ENCODE results near the gene C4orf46. TPM values are rescaled to one million over a fixed set of nuclear protein-coding genes. Genes with fewer than 3 reads are reported as not detected.
"Not testable (repeated sequence)": the region's sequence is repeated elsewhere in the genome, so short reads cannot be mapped to it uniquely, and the experiment has no call there.

Gene C4orf46
- total RNA-seq = 15.8 and 17.7 TPM in 2 replicates

GRCh38 chr4:158671665-158671914 lies at the start of gene C4orf46:
Gene C4orf46, minus strand, starts transcription at chr4:158671887. Its CDS starts 86 bp downstream, at chr4:158671801.
- intact Hi-C loops (cut with micrococcal nuclease) = loop anchor here (1.0 to 5.0 kb wide), 4 partner anchors 98 to 532 kb away; partner anchors contain the start of gene FNIP2

GRCh38 chr4:158715802-158716201 lies 44.1 kb upstream of the C4orf46 start:
- intact Hi-C loops (cut with micrococcal nuclease) = no loop called here

- intact Hi-C loops (cut with micrococcal nuclease) = no loop called here
Observed at GRCh38 chr4:158714937-158715336, 43.2 kb upstream of the C4orf46 start.

GRCh38 chr4:158712622-158713021 lies 40.9 kb upstream of the C4orf46 start:
- intact Hi-C loops (cut with micrococcal nuclease) = not testable (repeated sequence)

GRCh38 chr4:158710814-158711213 lies 39.1 kb upstream of the C4orf46 start:
- intact Hi-C loops (cut with micrococcal nuclease) = no loop called here

GRCh38 chr4:158704274-158704673 lies 32.6 kb upstream of the C4orf46 start:
- intact Hi-C loops (cut with micrococcal nuclease) = no loop called here

- intact Hi-C loops (cut with micrococcal nuclease) = no loop called here
Observed at GRCh38 chr4:158688813-158689212, 17.1 kb upstream of the C4orf46 start.

- intact Hi-C loops (cut with micrococcal nuclease) = no loop called here
Observed at GRCh38 chr4:158682066-158682465, 10.4 kb upstream of the C4orf46 start.

- intact Hi-C loops (cut with micrococcal nuclease) = no loop called here
Observed at GRCh38 chr4:158681629-158682028, 9.9 kb upstream of the C4orf46 start.

GRCh38 chr4:158678767-158679166 lies 7.1 kb upstream of the C4orf46 start:
- intact Hi-C loops (cut with micrococcal nuclease) = no loop called here

GRCh38 chr4:158676076-158676475 lies 4.4 kb upstream of the C4orf46 start:
- intact Hi-C loops (cut with micrococcal nuclease) = no loop called here

- intact Hi-C loops (cut with micrococcal nuclease) = loop anchor here (2.0 to 5.0 kb wide), 4 partner anchors 136 to 501 kb away; no protein-coding TSS in a partner anchor
Observed at GRCh38 chr4:158673633-158674032, 1.9 kb upstream of the C4orf46 start.

- intact Hi-C loops (cut with micrococcal nuclease) = loop anchor here (1.0 to 5.0 kb wide), 9 partner anchors 51 to 531 kb away; partner anchors contain the start of genes FNIP2, PPID and RAPGEF2
Observed at GRCh38 chr4:158671915-158672806, 474 bp upstream of the C4orf46 start, which contains the start of gene ETFDH. Gene ETFDH, plus strand, starts transcription at chr4:158672296. Its CDS starts 161 bp downstream, at chr4:158672457.

GRCh38 chr4:158670975-158671664 lies 567 bp downstream of the C4orf46 start:
- intact Hi-C loops (cut with micrococcal nuclease) = loop anchor here (1.0 to 5.0 kb wide), 4 partner anchors 98 to 532 kb away; partner anchors contain the start of gene FNIP2

GRCh38 chr4:158669310-158669709 lies 2.4 kb downstream of the C4orf46 start:
- intact Hi-C loops (cut with micrococcal nuclease) = no loop called here

- intact Hi-C loops (cut with micrococcal nuclease) = loop anchor here (1.0 kb wide), 1 partner anchor 536 kb away; no protein-coding TSS in a partner anchor
Observed at GRCh38 chr4:158667651-158668198, 4.0 kb downstream of the C4orf46 start.

GRCh38 chr4:158666892-158667291 lies 4.8 kb downstream of the C4orf46 start:
- intact Hi-C loops (cut with micrococcal nuclease) = loop anchor here (1.0 kb wide), 1 partner anchor 536 kb away; no protein-coding TSS in a partner anchor

GRCh38 chr4:158664806-158665205 lies 6.9 kb downstream of the C4orf46 start:
- intact Hi-C loops (cut with micrococcal nuclease) = no loop called here

GRCh38 chr4:158663707-158664625 lies 7.7 kb downstream of the C4orf46 start:
- intact Hi-C loops (cut with micrococcal nuclease) = not testable (repeated sequence)

- intact Hi-C loops (cut with micrococcal nuclease) = not testable (repeated sequence)
Observed at GRCh38 chr4:158663255-158663654, 8.4 kb downstream of the C4orf46 start.

GRCh38 chr4:158657291-158657690 lies 14.4 kb downstream of the C4orf46 start:
- intact Hi-C loops (cut with micrococcal nuclease) = no loop called here

All from T-helper 2 cell treated with Interferon-gamma antibody and Interleukin-4, amounts not matched to agents 100 ng/mL and 5 ng/mL, for 36 hours (primary cell).